Prostate gland (tissue), 2 donors: ENCODE results near the gene CPSF3. TPM values are rescaled to one million over a fixed set of nuclear protein-coding genes. Genes with fewer than 3 reads are reported as not detected.
"Not testable (repeated sequence)": the region's sequence is repeated elsewhere in the genome, so short reads cannot be mapped to it uniquely, and the experiment has no call there.

Source experiments
- DNase-seq: peaks from one replicate; pipeline ENCODE4 v3.0.0-alpha.2; 2019; ENCODE audit warnings: low spot score
- H3K27ac ChIP-seq, 2 donors: fragments of 200-600 bp; sonication (generic); 2 replicates each; pipeline ENCODE4 v1.5.1; 2017 to 2019
- H3K27me3 ChIP-seq: fragments of 200-600 bp; sonication (generic); replicated peaks from 2 replicates; pipeline ENCODE4 v1.5.1; 2019; ENCODE audit not compliant: insufficient read depth
- H3K36me3 ChIP-seq, 2 donors: fragments of 200-600 bp; sonication (generic); 1 replicate in 1 of 2; 2 replicates in 1 of 2; pipeline versions ENCODE4 v1.5.1 to v1.8.1; 2017 to 2019
- H3K4me1 ChIP-seq: fragments of 200-600 bp; sonication (generic); replicated peaks from 2 replicates; pipeline ENCODE4 v1.5.1; 2019
- H3K4me3 ChIP-seq, 2 donors: fragments of 200-600 bp; sonication (generic); 2 replicates each; pipeline ENCODE4 v1.5.1; 2017 to 2019
- H3K9me3 ChIP-seq: fragments of 200-600 bp; sonication (generic); 2 replicates; pipeline ENCODE4 v1.5.1; 2017
- POLR2A ChIP-seq: fragments of 450-650 bp; IDR thresholded peaks from one replicate; pipeline ENCODE4 v1.6.1; 2016; ENCODE audit warnings: antibody characterized with exemption, mild to moderate bottlenecking
- POLR2AphosphoS5 ChIP-seq: sonication (generic); formaldehyde crosslinking; IDR thresholded peaks from one replicate; pipeline ENCODE4 v1.6.1; 2017; ENCODE audit warnings: antibody characterized with exemption
- WGBS: methylation state at CpG from one replicate; pipeline ENCODE4 v1.1.5; 2018; 5-methylcytosine and 5-hydroxymethylcytosine counted together
- intact Hi-C: fragments of 100-400 bp; cut with DNase I; formaldehyde crosslinking; loops from one replicate; pipeline ENCODE4 v1.14.2; 2022
- total RNA-seq, 2 donors: library from RNA; depleted of rRNA; stranded (reverse); fragments of >200 nt; gene quantifications; one replicate each; pipeline ENCODE4 v1.1.0, GENCODE V29; 2016
- TF ChIP-seq, protein P1 (sequence below), 4 experiments: fragments of 200-600 bp in 2 of 4; fragments of 450-650 bp in 2 of 4; sonication (generic) in 2 of 4; IDR thresholded peaks; 1 replicate in 3 of 4; 2 replicates in 1 of 4; pipeline ENCODE4 v1.5.1; 2016 to 2019; ENCODE audit warnings: antibody characterized with exemption in 4 of 4, mild to moderate bottlenecking in 2 of 4, moderate library complexity in 2 of 4

The CPSF3 gene
- total RNA-seq, 2 donors from 2014 or later, result 24.8 to 50.8 TPM

DNA sequence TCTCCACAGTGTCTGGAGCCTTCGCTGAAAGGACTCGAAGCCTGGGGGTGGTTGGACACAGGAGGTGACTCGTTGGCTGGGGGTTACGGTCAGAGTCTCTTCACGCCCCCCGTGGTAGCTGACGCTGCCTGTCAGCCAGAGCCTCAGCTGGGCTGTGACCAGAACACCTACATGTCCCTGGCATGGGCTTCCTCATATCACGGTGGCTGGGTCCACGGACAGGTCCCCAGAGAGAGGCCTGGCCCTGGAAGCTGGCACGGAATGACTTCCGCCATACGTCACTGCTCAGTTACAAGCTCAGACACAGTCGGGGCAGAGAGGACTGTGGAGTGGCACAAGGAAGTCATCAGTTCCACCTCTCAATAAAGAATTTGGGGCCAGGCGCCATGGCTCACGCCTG is 28.6 kb upstream of the CPSF3 start:
- WGBS, result 91% methylated on average over 15 of the region's 15 CpGs
- Histone ChIP-seq H3K27ac (no peak overlapping the region), H3K4me1 (no peaks in the 10 kb centered on the region), H3K4me3 (no peak overlapping the region), H3K36me3 (no peaks in the 10 kb centered on the region), H3K9me3 (no peaks in the 10 kb centered on the region), H3K27me3 (no peaks in the 10 kb centered on the region)
- TF ChIP-seq, protein P1, sequence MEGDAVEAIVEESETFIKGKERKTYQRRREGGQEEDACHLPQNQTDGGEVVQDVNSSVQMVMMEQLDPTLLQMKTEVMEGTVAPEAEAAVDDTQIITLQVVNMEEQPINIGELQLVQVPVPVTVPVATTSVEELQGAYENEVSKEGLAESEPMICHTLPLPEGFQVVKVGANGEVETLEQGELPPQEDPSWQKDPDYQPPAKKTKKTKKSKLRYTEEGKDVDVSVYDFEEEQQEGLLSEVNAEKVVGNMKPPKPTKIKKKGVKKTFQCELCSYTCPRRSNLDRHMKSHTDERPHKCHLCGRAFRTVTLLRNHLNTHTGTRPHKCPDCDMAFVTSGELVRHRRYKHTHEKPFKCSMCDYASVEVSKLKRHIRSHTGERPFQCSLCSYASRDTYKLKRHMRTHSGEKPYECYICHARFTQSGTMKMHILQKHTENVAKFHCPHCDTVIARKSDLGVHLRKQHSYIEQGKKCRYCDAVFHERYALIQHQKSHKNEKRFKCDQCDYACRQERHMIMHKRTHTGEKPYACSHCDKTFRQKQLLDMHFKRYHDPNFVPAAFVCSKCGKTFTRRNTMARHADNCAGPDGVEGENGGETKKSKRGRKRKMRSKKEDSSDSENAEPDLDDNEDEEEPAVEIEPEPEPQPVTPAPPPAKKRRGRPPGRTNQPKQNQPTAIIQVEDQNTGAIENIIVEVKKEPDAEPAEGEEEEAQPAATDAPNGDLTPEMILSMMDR (IDR thresholded peaks at IDR 0.05), result no peak
- TF ChIP-seq POLR2A (no peak), POLR2AphosphoS5 (no peak)
- intact Hi-C loops, result no loop called here
- no peak for DNase-seq

DNA sequence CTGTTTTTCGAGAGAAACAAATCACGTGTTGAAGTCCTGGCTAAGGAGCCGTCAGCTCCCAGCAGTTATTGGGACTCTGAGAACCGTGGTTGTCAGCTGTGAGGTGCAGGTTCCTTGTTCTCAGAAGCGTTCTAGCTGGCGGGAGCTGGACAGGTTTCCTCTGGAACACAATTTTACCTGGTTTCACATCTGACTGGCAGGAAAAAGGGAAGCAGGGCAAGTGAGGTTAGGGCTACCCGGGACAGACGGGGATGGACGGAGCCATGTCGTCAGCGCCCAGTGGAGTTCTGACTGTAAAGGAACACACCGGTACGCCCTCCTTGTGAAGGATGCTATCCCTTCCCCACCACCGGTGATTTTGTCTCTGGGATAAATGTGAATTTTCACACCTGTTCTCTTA is 26.3 kb upstream of the CPSF3 start:
- Histone ChIP-seq H3K27me3 (no peaks in the 10 kb centered on the region), H3K4me1 (no peaks in the 10 kb centered on the region), H3K9me3 (no peaks in the 10 kb centered on the region), H3K4me3 (no peak overlapping the region), H3K27ac (no peak overlapping the region), H3K36me3 (no peaks in the 10 kb centered on the region)
- WGBS, result 93% methylated on average over 14 of the region's 14 CpGs
- DNase-seq, result no peak
- TF ChIP-seq POLR2A (no peak), POLR2AphosphoS5 (no peak)
- TF ChIP-seq, protein P1 (IDR thresholded peaks at IDR 0.05), result no peak
- intact Hi-C loops, result no loop called here

DNA sequence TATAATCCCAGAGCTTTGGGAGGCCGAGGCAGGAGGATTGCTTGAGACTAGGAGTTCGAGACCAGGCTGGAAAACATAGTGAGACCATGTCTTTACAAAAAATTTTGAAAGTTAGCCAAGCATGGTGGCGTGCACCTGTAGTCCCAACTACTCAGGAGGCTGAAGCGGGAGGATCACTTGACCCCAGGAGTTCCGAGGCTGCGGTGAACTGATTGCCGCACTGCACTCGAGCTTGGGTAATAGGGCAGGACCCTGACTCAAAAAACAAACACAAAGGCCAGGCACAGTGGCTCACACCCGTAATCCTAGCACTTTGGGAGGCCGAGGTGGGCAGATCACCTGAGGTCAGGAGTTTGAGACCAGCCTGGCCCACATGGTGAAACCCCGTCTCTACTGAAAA is 25.2 kb upstream of the CPSF3 start:
- H3K27me3 ChIP-seq, DNase-seq, H3K36me3 ChIP-seq, H3K27ac ChIP-seq, H3K4me1 ChIP-seq, H3K4me3 ChIP-seq, H3K9me3 ChIP-seq, intact Hi-C loops: not testable (repeated sequence)
- 99% methylated on average over 11 of the region's 11 CpGs for WGBS

DNA sequence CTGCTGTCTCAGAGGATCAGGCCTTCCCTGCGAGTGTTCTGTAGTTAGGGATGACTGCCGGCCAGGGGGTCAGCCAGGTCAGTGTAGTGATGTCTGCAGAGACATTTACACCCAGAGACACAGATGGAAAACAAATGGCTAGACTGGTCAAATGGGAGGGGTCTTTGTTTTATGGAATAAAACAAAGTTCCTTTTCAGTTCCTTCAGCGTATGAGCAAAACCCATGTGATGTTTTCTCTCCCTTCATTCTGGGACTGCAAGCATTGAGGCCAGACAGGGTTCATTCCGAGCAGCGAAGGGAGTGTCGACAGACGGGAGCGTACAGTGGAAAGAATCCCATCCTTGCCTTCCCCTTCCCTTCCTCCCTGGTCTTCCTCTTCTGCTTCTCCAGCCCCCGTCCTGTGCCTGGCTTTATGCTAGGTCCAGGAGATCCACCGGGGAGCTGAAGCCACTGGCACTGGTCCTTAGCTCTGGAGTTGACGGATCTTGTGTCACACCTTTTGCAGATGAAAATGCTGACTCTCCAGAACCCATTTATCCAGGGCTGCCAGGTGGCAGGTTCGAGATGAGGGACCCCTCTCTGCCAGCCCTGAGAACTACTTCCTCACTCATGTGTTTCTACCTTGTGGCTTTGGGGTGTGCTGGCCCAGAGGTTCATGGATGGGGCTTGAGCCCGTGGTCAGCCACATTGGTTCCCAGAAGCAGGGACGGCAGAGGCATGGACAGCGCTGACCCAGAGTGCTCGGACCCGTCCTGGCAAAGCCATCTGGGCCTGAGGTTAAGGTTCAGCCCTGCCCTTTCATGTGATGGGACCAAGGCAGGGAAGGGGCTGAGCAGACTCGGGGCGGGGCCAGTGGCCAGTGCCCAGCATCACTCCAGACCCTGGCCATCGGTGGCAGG is 24.3 kb upstream of the CPSF3 start:
- no peak overlapping the region for H3K4me3 ChIP-seq
- intact Hi-C loops, result no loop called here
- no peaks in the 10 kb centered on the region for H3K27me3 ChIP-seq
- WGBS, result 81% methylated on average over 20 of the region's 20 CpGs
- H3K9me3 ChIP-seq, result no peaks in the 10 kb centered on the region
- no peak for DNase-seq
- H3K27ac ChIP-seq, result peak overlapping the region; percentile 14 to 24
- H3K4me1 ChIP-seq, result no peaks in the 10 kb centered on the region
- H3K36me3 ChIP-seq, result no peaks in the 10 kb centered on the region
- no peak for TF ChIP-seq POLR2A
- TF ChIP-seq, protein P1 (IDR thresholded peaks at IDR 0.05), result no peak
- no peak for TF ChIP-seq POLR2AphosphoS5

DNA sequence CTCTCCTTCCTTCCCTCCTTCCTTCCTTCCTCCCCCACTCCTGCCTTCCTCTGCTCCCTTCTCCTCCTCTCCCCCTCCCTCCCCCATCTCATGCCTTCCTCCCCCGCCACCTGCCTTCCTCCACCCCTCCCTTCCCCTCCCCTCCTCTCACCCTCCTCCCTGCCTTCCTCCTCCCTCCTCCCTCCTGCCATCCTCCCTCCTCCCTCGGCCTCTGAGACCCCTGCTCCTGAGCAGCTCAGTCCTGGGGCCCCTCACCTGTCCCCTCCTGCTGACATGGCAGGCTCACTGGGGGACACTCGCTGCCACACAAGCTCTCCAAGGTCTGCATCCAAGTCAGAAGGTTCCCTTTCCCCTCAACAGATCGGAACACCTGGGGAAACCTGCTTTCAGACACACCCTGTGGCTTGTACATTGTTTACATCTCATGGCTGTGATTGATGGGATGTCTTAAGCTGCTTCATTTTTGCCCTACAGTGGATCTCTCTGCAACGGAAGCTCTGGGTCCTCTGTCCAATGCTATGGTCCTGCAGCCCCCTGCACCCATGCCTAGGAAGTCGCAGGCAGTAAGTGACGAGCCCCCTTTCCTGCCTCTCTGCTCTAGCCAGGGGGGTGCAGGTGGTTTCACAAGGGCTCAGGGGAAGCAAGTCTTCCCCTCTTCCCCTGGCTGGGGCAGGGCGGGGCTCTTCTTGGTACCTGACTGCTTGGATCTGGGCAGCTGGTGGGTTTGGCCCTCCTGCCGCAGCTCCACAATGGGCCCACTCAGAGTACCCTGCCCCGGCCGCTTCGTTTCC is 23.0 kb upstream of the CPSF3 start:
- no peak overlapping the region for H3K27ac ChIP-seq

More for the DNA sequence above, 23.0 kb upstream of the CPSF3 start:
- intact Hi-C loops, result no loop called here
- WGBS, result 86% methylated on average over 12 of the region's 12 CpGs
- TF ChIP-seq, protein P1 (IDR thresholded peaks at IDR 0.05), result no peak
- no peak for TF ChIP-seq POLR2A
- TF ChIP-seq POLR2AphosphoS5, result no peak
- H3K9me3 ChIP-seq, result no peaks in the 10 kb centered on the region
- no peak overlapping the region for H3K4me3 ChIP-seq
- H3K36me3 ChIP-seq, result no peaks in the 10 kb centered on the region
- no peaks in the 10 kb centered on the region for H3K27me3 ChIP-seq
- H3K4me1 ChIP-seq, result no peaks in the 10 kb centered on the region
- DNase-seq, result no peak
